ENCODE measurements around the gene COLGALT1. TPM values are rescaled to one million over a fixed set of nuclear protein-coding genes. Genes with fewer than 3 reads are reported as not detected.

The COLGALT1 gene
- total and polyA plus RNA-seq, 2 of the 8 experiments (the other 6 are each of a cell fraction or from before 2014, with no cell fraction given): 44.7 to 58.1 TPM

DNA sequence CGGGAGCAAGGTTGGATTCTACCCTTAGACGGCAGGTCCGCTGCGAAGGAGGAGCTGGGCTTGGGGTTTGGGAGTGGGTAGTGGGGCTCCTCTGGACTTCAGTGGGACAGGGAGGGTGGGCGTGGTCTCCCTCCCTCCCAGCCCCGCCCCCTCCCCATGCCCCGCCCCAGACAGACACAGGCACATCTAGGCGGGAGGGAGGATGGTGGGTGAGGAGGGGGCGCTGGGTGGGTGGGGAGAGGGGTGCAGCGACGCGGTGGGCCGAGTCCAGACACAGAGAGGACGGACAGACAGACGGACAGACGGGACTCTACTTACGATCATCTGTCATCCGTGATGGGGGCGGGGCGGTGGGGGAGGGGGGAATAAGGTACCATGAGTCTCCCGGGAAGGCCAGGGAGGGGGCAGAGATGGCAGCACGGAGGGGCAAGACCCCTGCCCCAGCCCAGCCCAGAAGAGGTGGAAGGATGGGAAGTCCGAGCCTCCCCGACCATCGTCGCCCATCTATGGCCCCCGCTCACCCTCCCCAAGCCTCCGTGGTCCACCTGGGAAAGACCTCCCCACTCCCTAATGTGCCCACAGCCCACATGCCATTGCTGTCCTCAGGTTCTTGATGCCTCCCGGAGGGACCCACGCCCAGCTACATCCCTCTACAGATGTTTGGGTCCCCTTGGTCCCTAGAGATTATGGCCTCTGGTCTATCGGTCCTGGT, 67.9 kb downstream of the COLGALT1 start:
- Histone ChIP-seq H4K5ac (ENCODE audit: insufficient read length, low read depth, low read length) (no peak overlapping the region), H3K18ac (ENCODE audit: extremely low read depth, low read length) (no peak overlapping the region), H2AK5ac (ENCODE audit: low read depth, low read length) (no peak overlapping the region), H2BK15ac (ENCODE audit: low read length) (no peak overlapping the region), H3K79me2 (ENCODE audit: control insufficient read depth in 1 of 2, insufficient read depth in 2 of 2, low read length in 2 of 2) (no peaks in the 10 kb centered on the region), H4K91ac (replicated peaks; ENCODE audit: insufficient read length, low read length) (no peak overlapping the region), H3K4me3 (ENCODE audit: extremely low read depth in 1 of 4, insufficient read depth in 2 of 4, low read depth in 3 of 4, low read length in 4 of 4) (no peak overlapping the region), H3K27ac (ENCODE audit: low read depth, low read length) (no peak overlapping the region), H3K79me1 (ENCODE audit: low read depth, low read length) (no peaks in the 10 kb centered on the region; the same call in 1 of the 2 replicates), H3K27me3 (replicated peaks in 1 of 4; ENCODE audit: control insufficient read depth in 3 of 4, extremely low read depth in 1 of 4, insufficient read depth in 3 of 4, low read length in 3 of 4) (no peaks in the 10 kb centered on the region), H3K36me3 (ENCODE audit: control insufficient read depth in 2 of 4, insufficient read depth in 4 of 4, low read length in 3 of 4) (peaks cover 2 to 22% (median 11%) of the 10 kb centered on the region in 4 experiments; a peak in 6 of 8 replicates), H2BK12ac (ENCODE audit: low read depth, low read length) (no peak overlapping the region), H2BK5ac (ENCODE audit: low read depth, low read length) (no peak overlapping the region), H3K9ac (replicated peaks in 1 of 4; ENCODE audit: extremely low read depth in 1 of 4, low read depth in 3 of 4, low read length in 3 of 4) (no peak overlapping the region), H3K9me3 (ENCODE audit: insufficient read depth in 2 of 2, low read depth in 1 of 2, low read length in 1 of 2) (no peaks in the 10 kb centered on the region; a peak in 1 of 4 replicates), H2AFZ (ENCODE audit: low read length) (no peak overlapping the region), H2BK20ac (ENCODE audit: low read length) (no peak overlapping the region), H2BK120ac (replicated peaks; ENCODE audit: low read depth, low read length) (no peak overlapping the region), H3K14ac (ENCODE audit: insufficient read length) (no peak overlapping the region), H3K56ac (replicated peaks; ENCODE audit: insufficient read length, low read depth, low read length) (no peak overlapping the region), H4K20me1 (replicated peaks in 1 of 2; ENCODE audit: control insufficient read depth in 1 of 2, insufficient read depth in 2 of 2, low read length in 2 of 2) (peaks cover 0 to 12% of the 10 kb centered on the region in 2 experiments), H3K4me1 (replicated peaks in 1 of 4; ENCODE audit: control insufficient read depth in 3 of 4, insufficient read depth in 4 of 4, low read length in 3 of 4) (no peaks in the 10 kb centered on the region), H4K8ac (ENCODE audit: extremely low read depth, insufficient read depth, low read length) (no peak overlapping the region), H3K23me2 (ENCODE audit: low read depth, low read length) (peaks cover 12% of the 10 kb centered on the region; the same call in 1 of the 2 replicates), H3K4me2 (ENCODE audit: insufficient read depth in 1 of 2, low read depth in 2 of 2, low read length in 2 of 2) (no peak overlapping the region), H3K23ac (ENCODE audit: insufficient read length) (no peak overlapping the region), H3K4ac (replicated peaks; ENCODE audit: insufficient read length, low read depth, low read length) (no peak overlapping the region)
- ChIA-PET CTCF (ENCODE audit: partially characterized antibody) (interaction anchor here (1.2 to 3.0 kb wide), 4 partner anchors 10 to 49 kb away, joined by 3 to 34 read pairs (median 8); no protein-coding TSS in a partner anchor), POLR2A (ENCODE audit: partially characterized antibody) (no interaction called here)
- FAIRE-seq (no peak), DNase-seq (ENCODE audit: low read depth in 1 of 2, low spot score in 2 of 2) (no peak)
- WGBS, 2 experiments (ENCODE audit: extremely low coverage in 1 of 2, insufficient coverage in 1 of 2, insufficient read length in 1 of 2, insufficient replicate concordance in 2 of 2, low coverage in 1 of 2, low lambda C conversion rate in 2 of 2, missing lambda C conversion rate in 1 of 2): 84% methylated on average over 8 of the region's 31 CpGs; no CpG with 5 or more reads in 1 of the 2 experiments
- TF ChIP-seq TBP (IDR thresholded peaks at IDR 0.05; ENCODE audit: low read depth, low read length) (no peak), RAD21 (IDR thresholded peaks at IDR 0.05 in 1 of 2, conservative IDR thresholded peaks at IDR 0.05 in 1 of 2; ENCODE audit: low read depth in 2 of 2, low read length in 2 of 2) (no peak), CBX8 (IDR thresholded peaks at IDR 0.05; ENCODE audit: borderline replicate concordance, low read depth, low read length) (no peak), CTBP2 (IDR thresholded peaks at IDR 0.05; ENCODE audit: borderline replicate concordance, insufficient read depth, insufficient read length, low read length) (no peak), GTF2F1 (IDR thresholded peaks at IDR 0.05; ENCODE audit: borderline replicate concordance, low read depth, low read length) (no peak), ZNF274 (IDR thresholded peaks at IDR 0.05; ENCODE audit: borderline replicate concordance, extremely low read depth, low read length) (no peak), KDM1A (IDR thresholded peaks at IDR 0.05; ENCODE audit: borderline replicate concordance, low read length) (no peak), SIRT6 (IDR thresholded peaks at IDR 0.05; ENCODE audit: low read length) (no peak), USF2 (IDR thresholded peaks at IDR 0.05; ENCODE audit: low read length) (no peak), EZH2 (IDR thresholded peaks at IDR 0.05; ENCODE audit: low read depth, low read length, severe bottlenecking) (no peak), RFX5 (IDR thresholded peaks at IDR 0.05; ENCODE audit: borderline replicate concordance, low read depth, low read length) (no peak)
